ENCODE measurements around the gene ANKRD20A1. TPM values are rescaled to one million over a fixed set of nuclear protein-coding genes. Genes with fewer than 3 reads are reported as not detected.
"Not testable (repeated sequence)": the region's sequence is repeated elsewhere in the genome, so short reads cannot be mapped to it uniquely, and the experiment has no call there.

ANKRD20A1 gene
- polyA plus RNA-seq: not detected

GRCh38 chr9:67858871-67859270 is at the start of gene ANKRD20A1:
TSS of gene ANKRD20A1 (plus strand) at chr9:67858931. CDS start at chr9:67859427, 496 bp downstream.
- H3K36me3 Mint-ChIP-seq, H3K4me1 Mint-ChIP-seq, H3K27ac Mint-ChIP-seq, H3K9me3 Mint-ChIP-seq, H3K27me3 Mint-ChIP-seq: not testable (repeated sequence)
- H3K4me3 Mint-ChIP-seq: peak within 1 kb of the TSS in 1 of 4 donors; percentile 55

DNA sequence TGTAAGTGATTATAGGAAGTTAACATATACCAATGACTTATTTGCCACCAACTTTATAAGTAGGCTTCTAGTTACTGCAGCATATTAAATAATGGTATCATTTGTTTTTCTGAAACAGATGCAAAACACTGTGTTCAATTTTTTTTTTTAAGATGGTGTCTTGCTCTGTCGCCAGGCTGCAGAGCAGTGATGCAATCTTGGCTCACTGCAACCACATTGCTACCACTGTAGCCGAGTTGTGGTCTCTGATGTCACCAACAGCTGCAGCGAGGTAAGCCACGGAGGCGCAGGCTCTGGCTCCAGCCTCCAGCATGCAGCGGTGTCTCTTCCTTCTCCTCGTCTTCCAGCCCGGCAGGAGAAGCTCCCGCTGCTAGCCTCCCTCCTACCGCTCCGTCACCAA is 26.6 kb upstream of the ANKRD20A1 start:
- not testable (repeated sequence) for H3K27me3 Mint-ChIP-seq, H3K36me3 Mint-ChIP-seq, H3K4me1 Mint-ChIP-seq, H3K27ac Mint-ChIP-seq, H3K9me3 Mint-ChIP-seq, H3K4me3 Mint-ChIP-seq

All from IgD-negative memory B cell (primary cell).